GM12865 (cell line): ENCODE data around the gene SLX9.

Experiments
- DNase-seq: peaks from one replicate; pipeline ENCODE4 v3.0.0; 2010; ENCODE audit warnings: low read depth
- H3K4me3 ChIP-seq: 2 replicates; pipeline ENCODE4 v1.5.1; 2011; ENCODE audit warnings: mild to moderate bottlenecking, low read depth, low read length, control low read depth
- CTCF ChIP-seq: IDR thresholded peaks from 2 replicates; pipeline ENCODE4 v1.5.1; 2011; ENCODE audit warnings: low read length, control low read depth, low read depth, inconsistent platforms; ENCODE audit not compliant: insufficient read depth; ENCODE audit errors: missing control alignments

SLX9 gene

GRCh38 chr21:45018131-45019075 is 78.6 kb downstream of the SLX9 start:
- TF ChIP-seq CTCF: no peak
- H3K4me3 ChIP-seq: no peak overlapping the region
- DNase-seq: no peak

- H3K4me3 ChIP-seq: no peak overlapping the region
- TF ChIP-seq CTCF: no peak
- DNase-seq: no peak
Measured at GRCh38 chr21:45019076-45019886, 79.5 kb downstream of the SLX9 start.

- no peak overlapping the region for H3K4me3 ChIP-seq
- no peak for DNase-seq
- TF ChIP-seq CTCF: no peak
Measured at GRCh38 chr21:45019887-45020537, 80.2 kb downstream of the SLX9 start.

GRCh38 chr21:45020629-45021427 is 81.0 kb downstream of the SLX9 start:
- H3K4me3 ChIP-seq: no peak overlapping the region
- DNase-seq: no peak
- TF ChIP-seq CTCF: no peak

GRCh38 chr21:45021428-45022347 is 81.9 kb downstream of the SLX9 start:
- DNase-seq: no peak
- no peak overlapping the region for H3K4me3 ChIP-seq
- no peak for TF ChIP-seq CTCF

GRCh38 chr21:45022348-45022675 is 82.5 kb downstream of the SLX9 start:
- TF ChIP-seq CTCF: no peak
- DNase-seq: no peak

More at GRCh38 chr21:45022348-45022675, 82.5 kb downstream of the SLX9 start:
- no peak overlapping the region for H3K4me3 ChIP-seq
